HepG2 (cell line): ENCODE data around the gene TBC1D20. TPM values are rescaled to one million over a fixed set of nuclear protein-coding genes. Genes with fewer than 3 reads are reported as not detected.

ENCODE experiments used
- CAMTA2 ChIP-seq: sonication (generic); formaldehyde crosslinking; IDR thresholded peaks from 2 replicates; pipeline ENCODE4 v1.4.0; 2020; ENCODE audit warnings: mild to moderate bottlenecking, missing genetic modification reagents, borderline replicate concordance
- CHD4 ChIP-seq: fragments of 200-600 bp; sonication (generic); IDR thresholded peaks from 2 replicates; pipeline ENCODE4 v1.7.0; 2017; ENCODE audit warnings: mild to moderate bottlenecking, low read length, borderline replicate concordance
- DNMT1 ChIP-seq: sonication (generic); formaldehyde crosslinking; IDR thresholded peaks from 2 replicates; pipeline ENCODE4 v1.5.1; 2020; ENCODE audit warnings: mild to moderate bottlenecking, missing genetic modification reagents
- ELF4 ChIP-seq: sonication (generic); formaldehyde crosslinking; IDR thresholded peaks from 2 replicates; pipeline ENCODE4 v1.5.0; 2020; ENCODE audit warnings: missing genetic modification reagents, mild to moderate bottlenecking, moderate library complexity, borderline replicate concordance
- FOXO1 ChIP-seq: sonication (generic); formaldehyde crosslinking; IDR thresholded peaks from 2 replicates; pipeline ENCODE4 v1.4.0; 2020; ENCODE audit warnings: missing genetic modification reagents
- GATAD2A ChIP-seq: IDR thresholded peaks from 2 replicates; pipeline ENCODE4 v1.6.1; 2016
- HDAC2 ChIP-seq: sonication (generic); formaldehyde crosslinking; IDR thresholded peaks from 2 replicates; pipeline ENCODE4 v1.4.0; 2020; ENCODE audit warnings: missing genetic modification reagents
- HIVEP1 ChIP-seq: sonication (generic); formaldehyde crosslinking; IDR thresholded peaks from 2 replicates; pipeline ENCODE4 v1.4.0; 2020; ENCODE audit warnings: mild to moderate bottlenecking, missing genetic modification reagents
- KLF15 ChIP-seq: sonication (generic); formaldehyde crosslinking; IDR thresholded peaks from 2 replicates; pipeline ENCODE4 v1.8.1; 2023; ENCODE audit warnings: borderline replicate concordance, mild to moderate bottlenecking, inconsistent platforms, missing genetic modification reagents, mixed read lengths
- MLLT10 ChIP-seq: sonication (generic); formaldehyde crosslinking; IDR thresholded peaks from 2 replicates; pipeline ENCODE4 v1.4.0; 2020; ENCODE audit warnings: missing genetic modification reagents
- NR2F1 ChIP-seq, 2 experiments: fragments of 450-650 bp in 1 of 2; formaldehyde crosslinking in 1 of 2; IDR thresholded peaks; 2 replicates each; pipeline versions ENCODE4 v1.5.0 to v1.6.1; 2016 to 2020; ENCODE audit warnings: mild to moderate bottlenecking in 1 of 2, missing compliant biosample characterization in 1 of 2, missing genetic modification reagents in 1 of 2, moderate library complexity in 1 of 2
- PRMT3 ChIP-seq: sonication (generic); formaldehyde crosslinking; IDR thresholded peaks from 2 replicates; pipeline ENCODE4 v1.8.1; 2022; ENCODE audit warnings: low read depth, mild to moderate bottlenecking, moderate library complexity, missing genetic modification reagents, borderline replicate concordance
- RFX5 ChIP-seq: IDR thresholded peaks from 2 replicates; pipeline ENCODE4 v1.6.1; 2011; ENCODE audit warnings: low read depth, low read length, improper control_type of control experiment
- SP1 ChIP-seq, 2 experiments: fragments of 450-650 bp in 1 of 2; sonication (generic) in 1 of 2; formaldehyde crosslinking in 1 of 2; IDR thresholded peaks; 2 replicates each; pipeline versions ENCODE4 v1.4.0 to v1.6.1; 2016 to 2020; ENCODE audit warnings: missing genetic modification reagents in 1 of 2
- TCF7L2 ChIP-seq: IDR thresholded peaks from 2 replicates; pipeline ENCODE4 v1.6.1; 2011; ENCODE audit warnings: mild to moderate bottlenecking, low read depth, low read length, moderate library complexity
- TP53 ChIP-seq: sonication (generic); formaldehyde crosslinking; conservative IDR thresholded peaks from 2 replicates; pipeline ENCODE4 v1.4.0; 2020; ENCODE audit warnings: missing genetic modification reagents
- YY1 ChIP-seq: IDR thresholded peaks from 2 replicates; pipeline ENCODE4 v1.6.1; 2011; ENCODE audit warnings: low read length, low read depth, moderate library complexity, mild to moderate bottlenecking; ENCODE audit not compliant: insufficient read depth, insufficient replicate concordance
- ZFP82 ChIP-seq: sonication (generic); formaldehyde crosslinking; IDR thresholded peaks from 2 replicates; pipeline ENCODE4 v1.5.1; 2020; ENCODE audit warnings: mild to moderate bottlenecking, missing genetic modification reagents, borderline replicate concordance
- ZFY ChIP-seq: sonication (generic); formaldehyde crosslinking; IDR thresholded peaks from 2 replicates; pipeline ENCODE4 v1.4.0; 2020; ENCODE audit warnings: missing genetic modification reagents
- ZNF138 ChIP-seq: sonication (generic); formaldehyde crosslinking; IDR thresholded peaks from 2 replicates; pipeline ENCODE4 v1.5.0; 2020; ENCODE audit warnings: mild to moderate bottlenecking, low read depth, missing genetic modification reagents
- ZNF746 ChIP-seq: sonication (generic); formaldehyde crosslinking; IDR thresholded peaks from 2 replicates; pipeline ENCODE4 v1.8.0; 2022; ENCODE audit warnings: mild to moderate bottlenecking, missing genetic modification reagents
- ZNF747 ChIP-seq: sonication (generic); formaldehyde crosslinking; IDR thresholded peaks from 2 replicates; pipeline ENCODE4 v1.8.1; 2023; ENCODE audit warnings: missing genetic modification reagents, mild to moderate bottlenecking, borderline replicate concordance
- ZNF749 ChIP-seq: sonication (generic); formaldehyde crosslinking; IDR thresholded peaks from 2 replicates; pipeline ENCODE4 v1.8.0; 2022; ENCODE audit warnings: mild to moderate bottlenecking, missing genetic modification reagents, moderate library complexity, borderline replicate concordance
- ZNF775 ChIP-seq: sonication (generic); formaldehyde crosslinking; IDR thresholded peaks from 2 replicates; pipeline ENCODE4 v1.4.0; 2020; ENCODE audit warnings: missing genetic modification reagents, mild to moderate bottlenecking, moderate library complexity, borderline replicate concordance
- polyA plus RNA-seq, 8 experiments: library from polyadenylated mRNA; depleted of rRNA in 3 of 8; stranded (reverse) in 7 of 8; unstranded in 1 of 8; fragments of >200 nt; fragmentation: Illumina TruSeq in 4 of 8; extraction: Trizol in 4 of 8; gene quantifications; 2 replicates each; pipeline versions ENCODE4 v1.2.1 to v1.2.3, GENCODE V29; 2011 to 2016; ENCODE audit warnings: low read depth in 4 of 8, missing spikeins in 1 of 8, mixed read lengths in 1 of 8; ENCODE audit not compliant: insufficient read depth in 1 of 8
- total RNA-seq, 5 experiments: library from RNA; depleted of rRNA; stranded (reverse); fragments of >200 nt; fragmentation: Illumina TruSeq; extraction: Trizol; gene quantifications; 2 replicates each; pipeline ENCODE4 v1.2.3, GENCODE V29; 2016; ENCODE audit warnings: low read depth in 1 of 5
- TF ChIP-seq, protein P1 (sequence below): sonication (generic); formaldehyde crosslinking; IDR thresholded peaks from 2 replicates; pipeline ENCODE4 v1.8.1; 2023; ENCODE audit warnings: mild to moderate bottlenecking, missing genetic modification reagents, borderline replicate concordance
- TF ChIP-seq, protein P2 (sequence below): sonication (generic); formaldehyde crosslinking; IDR thresholded peaks from 2 replicates; pipeline ENCODE4 v1.4.0; 2020; ENCODE audit warnings: missing genetic modification reagents
- TF ChIP-seq, protein P3 (sequence below): sonication (generic); formaldehyde crosslinking; conservative IDR thresholded peaks from 2 replicates; pipeline ENCODE4 v1.8.1; 2023; ENCODE audit warnings: missing genetic modification reagents

TBC1D20 gene
- total and polyA plus RNA-seq, 2 of the 13 experiments (the other 11 are each of a cell fraction or from before 2014, with no cell fraction given) = 36.6 to 47.1 TPM

DNA sequence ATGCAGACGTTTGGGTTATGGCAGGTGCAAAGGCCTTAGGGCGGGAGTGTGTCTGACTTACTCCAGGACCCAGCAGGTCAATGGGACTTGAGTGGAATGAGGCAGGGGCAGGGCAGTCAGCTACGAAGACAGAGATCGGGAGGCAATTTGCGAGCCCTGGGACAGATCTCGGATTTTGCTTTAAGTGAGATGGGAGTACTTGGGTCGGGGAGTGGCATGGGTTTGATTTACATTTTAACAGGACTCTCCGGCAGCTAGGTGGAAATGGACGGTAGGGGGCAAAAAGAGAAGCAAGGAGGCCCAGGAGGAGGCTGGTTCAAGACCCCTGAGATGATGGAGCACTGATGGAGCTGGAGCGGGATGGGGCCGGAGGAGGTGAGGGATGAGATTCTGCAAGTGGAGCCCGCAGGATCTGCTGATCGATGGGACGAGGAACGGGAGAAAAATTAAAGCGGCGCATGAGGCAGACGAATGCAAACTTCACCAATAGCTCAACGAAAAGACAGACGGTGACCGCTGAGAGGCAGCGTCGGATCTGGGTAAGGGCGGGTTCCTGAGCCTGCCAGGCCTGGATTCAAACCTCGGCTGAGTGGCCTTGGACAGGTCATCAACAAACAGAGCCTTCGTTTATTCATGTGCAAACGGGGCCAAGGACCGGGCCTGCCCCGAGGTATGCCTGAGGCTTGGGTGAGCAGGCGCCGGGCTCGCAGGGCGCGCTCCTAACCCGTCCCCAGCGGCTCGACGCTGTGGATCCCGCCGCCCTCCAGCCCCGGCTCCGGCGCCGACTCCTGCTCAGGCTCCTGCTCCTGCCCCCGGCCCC, 55.0 kb downstream of the TBC1D20 start (continued):
- TF ChIP-seq ELF4 (CRISPR knock-in tag) (peak; percentile 84; the same call in 1 of the 2 replicates), PRMT3 (CRISPR knock-in tag) (peak; percentile 93), NR2F1 (CRISPR knock-in tag; IDR thresholded peaks at IDR 0.05) (peak in 1 of 2 experiments; percentile 51; a peak in 1 of 4 replicates), ZNF138 (no peak; the same call in 1 of the 2 replicates), ZNF775 (CRISPR knock-in tag) (no peak), ZNF747 (peak; percentile 43; the same call in 1 of the 2 replicates), DNMT1 (CRISPR knock-in tag) (peak; percentile 97), GATAD2A (CRISPR knock-in tag) (peak; percentile 57), RFX5 (no peak), HDAC2 (CRISPR knock-in tag) (peak; percentile 68; the same call in 1 of the 2 replicates), CHD4 (no peak), ZNF746 (CRISPR knock-in tag) (0 out of 2 replicates have a peak, but pooled peaks have one; percentile 47), TCF7L2 (no peak), TP53 (CRISPR knock-in tag) (peak; percentile 92), SP1 (IDR thresholded peaks at IDR 0.05) (no peak), SP1 (CRISPR knock-in tag; IDR thresholded peaks at IDR 0.05) (peak; percentile 31), KLF15 (CRISPR knock-in tag) (peak; percentile 69), YY1 (peak; percentile 56), ZFY (CRISPR knock-in tag) (peak; percentile 89), MLLT10 (CRISPR knock-in tag) (0 out of 2 replicates have a peak, but pooled peaks have one; percentile 72), FOXO1 (peak; percentile 73; the same call in 1 of the 2 replicates), HIVEP1 (CRISPR knock-in tag) (peak; percentile 70; the same call in 1 of the 2 replicates), ZNF749 (CRISPR knock-in tag) (peak; percentile 79), ZFP82 (no peak; the same call in 1 of the 2 replicates), CAMTA2 (CRISPR knock-in tag) (0 out of 2 replicates have a peak, but pooled peaks have one; percentile 77)
- TF ChIP-seq, protein P1, sequence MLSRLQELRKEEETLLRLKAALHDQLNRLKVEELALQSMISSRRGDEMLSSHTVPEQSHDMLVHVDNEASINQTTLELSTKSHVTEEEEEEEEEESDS (CRISPR knock-in tag) = peak; percentile 78; the same call in 1 of the 2 replicates
- TF ChIP-seq, protein P2, sequence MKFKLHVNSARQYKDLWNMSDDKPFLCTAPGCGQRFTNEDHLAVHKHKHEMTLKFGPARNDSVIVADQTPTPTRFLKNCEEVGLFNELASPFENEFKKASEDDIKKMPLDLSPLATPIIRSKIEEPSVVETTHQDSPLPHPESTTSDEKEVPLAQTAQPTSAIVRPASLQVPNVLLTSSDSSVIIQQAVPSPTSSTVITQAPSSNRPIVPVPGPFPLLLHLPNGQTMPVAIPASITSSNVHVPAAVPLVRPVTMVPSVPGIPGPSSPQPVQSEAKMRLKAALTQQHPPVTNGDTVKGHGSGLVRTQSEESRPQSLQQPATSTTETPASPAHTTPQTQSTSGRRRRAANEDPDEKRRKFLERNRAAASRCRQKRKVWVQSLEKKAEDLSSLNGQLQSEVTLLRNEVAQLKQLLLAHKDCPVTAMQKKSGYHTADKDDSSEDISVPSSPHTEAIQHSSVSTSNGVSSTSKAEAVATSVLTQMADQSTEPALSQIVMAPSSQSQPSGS (CRISPR knock-in tag) = no peak; the same call in none of the 2 replicates
- TF ChIP-seq, protein P3, sequence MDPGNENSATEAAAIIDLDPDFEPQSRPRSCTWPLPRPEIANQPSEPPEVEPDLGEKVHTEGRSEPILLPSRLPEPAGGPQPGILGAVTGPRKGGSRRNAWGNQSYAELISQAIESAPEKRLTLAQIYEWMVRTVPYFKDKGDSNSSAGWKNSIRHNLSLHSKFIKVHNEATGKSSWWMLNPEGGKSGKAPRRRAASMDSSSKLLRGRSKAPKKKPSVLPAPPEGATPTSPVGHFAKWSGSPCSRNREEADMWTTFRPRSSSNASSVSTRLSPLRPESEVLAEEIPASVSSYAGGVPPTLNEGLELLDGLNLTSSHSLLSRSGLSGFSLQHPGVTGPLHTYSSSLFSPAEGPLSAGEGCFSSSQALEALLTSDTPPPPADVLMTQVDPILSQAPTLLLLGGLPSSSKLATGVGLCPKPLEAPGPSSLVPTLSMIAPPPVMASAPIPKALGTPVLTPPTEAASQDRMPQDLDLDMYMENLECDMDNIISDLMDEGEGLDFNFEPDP (CRISPR knock-in tag) = no peak
